Measurements from ENCODE around the gene SLC25A20. TPM values are rescaled to one million over a fixed set of nuclear protein-coding genes. Genes with fewer than 3 reads are reported as not detected.

Gene SLC25A20
- total RNA-seq, 1 donor from 2014 or later = 15.1 TPM

DNA sequence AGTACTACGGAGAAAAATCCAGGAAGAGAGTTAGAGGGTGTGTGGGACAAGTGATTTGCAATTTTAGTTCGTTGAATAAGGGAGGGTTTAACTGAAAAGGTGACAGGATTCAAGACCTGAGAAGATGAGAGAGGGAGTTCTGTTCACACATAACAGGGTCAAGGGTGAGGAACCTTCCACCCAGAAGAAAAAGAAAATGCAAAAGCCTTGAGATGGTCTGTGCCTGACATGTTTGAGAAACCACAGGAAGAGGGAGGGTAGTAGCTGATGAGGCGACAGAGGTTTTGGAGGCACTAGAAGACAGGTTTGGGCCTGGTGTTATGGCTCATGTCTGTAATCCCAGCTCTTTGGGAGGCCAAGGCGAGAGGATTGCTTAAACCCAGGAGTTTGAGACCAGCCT is 591 bp upstream of the SLC25A20 start:
- Histone ChIP-seq H3K36me3 (ENCODE audit: control insufficient read depth in 3 of 3, insufficient read depth in 3 of 3, low read length in 3 of 3) (no peaks in the 10 kb centered on the region), H3K9me3 (ENCODE audit: control insufficient read depth in 3 of 3, low read length in 3 of 3) (no peaks in the 10 kb centered on the region), H3K4me1 (ENCODE audit: control insufficient read depth in 3 of 3, insufficient read depth in 3 of 3, low read length in 3 of 3) (peaks cover 14 to 19% (median 16%) of the 10 kb centered on the region in 3 donors), H3K27me3 (ENCODE audit: control insufficient read depth in 3 of 3, insufficient read depth in 3 of 3, low read length in 3 of 3) (no peaks in the 10 kb centered on the region), H3K4me3 (ENCODE audit: low read length in 3 of 3) (peak overlapping the region; percentile 83 to 94 (median 92)), H3K9ac (ENCODE audit: low read depth in 1 of 3, low read length in 3 of 3) (no peak overlapping the region), H3K27ac (ENCODE audit: low read depth, low read length) (peak overlapping the region; percentile 69)

DNA sequence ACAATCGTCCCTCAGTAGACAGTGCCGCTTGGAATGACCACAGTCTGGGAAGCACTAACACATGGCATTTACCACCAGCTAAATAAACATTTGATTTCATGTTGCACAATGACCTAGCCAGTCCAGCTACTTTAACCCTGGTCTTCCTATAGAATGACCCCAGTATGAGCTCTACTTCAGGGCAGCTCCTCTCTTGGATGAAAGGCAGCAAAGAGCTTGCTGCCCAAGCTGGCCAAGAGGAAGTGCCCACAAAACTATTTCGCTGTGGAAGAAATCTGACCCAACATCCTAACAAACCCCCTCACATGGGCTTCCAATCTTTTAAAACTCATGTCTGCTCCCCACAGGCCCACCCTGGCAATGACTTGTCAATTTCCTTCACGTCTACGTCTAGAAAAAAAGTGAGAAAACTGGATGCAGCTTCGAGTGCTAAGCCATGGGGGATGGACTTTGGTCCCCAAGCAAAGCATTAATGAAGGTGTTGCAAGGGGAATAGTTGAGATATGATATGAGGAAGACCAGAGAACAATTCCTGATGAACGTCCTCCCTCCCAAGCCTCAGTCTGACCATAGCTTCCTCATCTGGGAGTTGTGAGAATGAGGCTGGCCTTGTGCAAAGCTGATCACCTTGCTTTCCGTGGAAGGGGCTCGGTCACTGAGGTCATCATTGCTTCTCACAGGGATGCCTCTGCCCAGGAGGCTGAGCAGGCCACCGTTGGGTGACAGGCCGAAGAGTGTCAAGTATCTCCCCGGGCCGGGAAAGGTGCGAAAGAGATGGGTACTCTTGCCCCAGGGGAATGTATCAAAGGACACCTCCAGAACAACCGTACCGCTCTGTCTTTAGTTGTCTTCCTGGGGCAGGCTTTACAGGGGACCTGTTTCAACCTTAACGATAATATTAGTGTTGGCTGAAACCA is 964 bp downstream of the SLC25A20 start:
- H3K9me3 ChIP-seq (ENCODE audit: control insufficient read depth in 3 of 3, low read length in 3 of 3) = no peaks in the 10 kb centered on the region
- H3K4me3 ChIP-seq (ENCODE audit: low read length in 3 of 3) = peak overlapping the region; percentile 83 to 94 (median 92)
- peaks cover 14 to 19% (median 16%) of the 10 kb centered on the region in 3 donors for H3K4me1 ChIP-seq (ENCODE audit: control insufficient read depth in 3 of 3, insufficient read depth in 3 of 3, low read length in 3 of 3)
- H3K36me3 ChIP-seq (ENCODE audit: control insufficient read depth in 3 of 3, insufficient read depth in 3 of 3, low read length in 3 of 3) = no peaks in the 10 kb centered on the region
- H3K27me3 ChIP-seq (ENCODE audit: control insufficient read depth in 3 of 3, insufficient read depth in 3 of 3, low read length in 3 of 3) = no peaks in the 10 kb centered on the region
- peak overlapping the region; percentile 85 to 87 (median 87) for H3K9ac ChIP-seq (ENCODE audit: low read depth in 1 of 3, low read length in 3 of 3)
- peak overlapping the region; percentile 69 for H3K27ac ChIP-seq (ENCODE audit: low read depth, low read length)

DNA sequence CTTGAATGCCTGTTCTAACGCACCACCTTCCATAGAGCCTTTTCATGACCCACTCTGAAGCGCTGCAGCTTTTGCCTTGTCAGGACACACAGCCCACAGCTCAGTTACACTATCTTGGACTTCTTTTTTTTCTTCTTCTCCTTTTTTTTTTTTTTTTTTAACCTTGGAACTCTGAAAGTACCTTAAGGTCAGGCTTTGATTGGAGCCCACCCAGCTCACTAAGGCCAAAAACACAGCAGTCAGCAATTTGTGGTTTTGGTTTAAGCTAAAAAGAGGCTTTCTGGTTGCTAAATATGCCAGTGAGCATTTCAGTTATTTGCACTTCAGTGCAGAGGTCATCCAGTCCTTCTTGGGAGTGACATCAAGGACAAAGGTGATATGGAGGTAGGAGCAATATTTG is 1.7 kb downstream of the SLC25A20 start:
- no peak overlapping the region for H3K4me3 ChIP-seq (ENCODE audit: low read length in 3 of 3)
- H3K9ac ChIP-seq (ENCODE audit: low read depth in 1 of 3, low read length in 3 of 3) = no peak overlapping the region
- no peak overlapping the region for H3K27ac ChIP-seq (ENCODE audit: low read depth, low read length)
- H3K27me3 ChIP-seq (ENCODE audit: control insufficient read depth in 3 of 3, insufficient read depth in 3 of 3, low read length in 3 of 3) = no peaks in the 10 kb centered on the region
- no peaks in the 10 kb centered on the region for H3K9me3 ChIP-seq (ENCODE audit: control insufficient read depth in 3 of 3, low read length in 3 of 3)
- peaks cover under 1 to 1% (median under 1%) of the 10 kb centered on the region in 3 donors for H3K36me3 ChIP-seq (ENCODE audit: control insufficient read depth in 3 of 3, insufficient read depth in 3 of 3, low read length in 3 of 3)
- H3K4me1 ChIP-seq (ENCODE audit: control insufficient read depth in 3 of 3, insufficient read depth in 3 of 3, low read length in 3 of 3) = peaks cover 14 to 19% (median 16%) of the 10 kb centered on the region in 3 donors

GRCh38 chr3:48894516-48894915 is 4.2 kb downstream of the SLC25A20 start:
- Histone ChIP-seq H3K4me1 (ENCODE audit: control insufficient read depth in 3 of 3, insufficient read depth in 3 of 3, low read length in 3 of 3) (peaks cover 14 to 19% (median 16%) of the 10 kb centered on the region in 3 donors), H3K36me3 (ENCODE audit: control insufficient read depth in 3 of 3, insufficient read depth in 3 of 3, low read length in 3 of 3) (peaks cover 8 to 11% (median 9%) of the 10 kb centered on the region in 3 donors), H3K4me3 (ENCODE audit: low read length in 3 of 3) (no peak overlapping the region), H3K27me3 (ENCODE audit: control insufficient read depth in 3 of 3, insufficient read depth in 3 of 3, low read length in 3 of 3) (no peaks in the 10 kb centered on the region), H3K9me3 (ENCODE audit: control insufficient read depth in 3 of 3, low read length in 3 of 3) (no peaks in the 10 kb centered on the region), H3K9ac (ENCODE audit: low read depth in 1 of 3, low read length in 3 of 3) (no peak overlapping the region), H3K27ac (ENCODE audit: low read depth, low read length) (no peak overlapping the region)

DNA sequence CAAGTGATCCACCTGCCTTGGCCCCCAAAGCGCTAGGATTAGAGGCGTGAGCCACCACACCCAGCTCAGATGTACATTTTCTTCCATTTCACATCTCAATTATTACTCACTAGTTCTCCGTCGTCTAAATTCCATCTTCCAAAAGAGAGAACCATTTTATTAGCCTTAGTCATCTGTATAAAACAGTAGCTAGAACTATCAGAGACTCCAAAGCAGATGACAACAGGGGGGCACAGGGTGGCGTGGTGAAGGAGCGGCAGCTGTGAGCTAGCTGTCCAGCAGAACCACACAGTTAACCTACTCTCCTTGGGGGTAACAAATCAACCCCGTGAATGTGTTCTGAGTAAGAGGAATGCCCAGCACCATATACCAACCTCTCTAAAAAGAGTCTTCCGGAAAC is 7.1 kb downstream of the SLC25A20 start:
- Histone ChIP-seq H3K9ac (ENCODE audit: low read depth in 1 of 3, low read length in 3 of 3) (no peak overlapping the region), H3K27me3 (ENCODE audit: control insufficient read depth in 3 of 3, insufficient read depth in 3 of 3, low read length in 3 of 3) (no peaks in the 10 kb centered on the region), H3K36me3 (ENCODE audit: control insufficient read depth in 3 of 3, insufficient read depth in 3 of 3, low read length in 3 of 3) (peaks cover 8 to 18% (median 14%) of the 10 kb centered on the region in 3 donors), H3K9me3 (ENCODE audit: control insufficient read depth in 3 of 3, low read length in 3 of 3) (no peaks in the 10 kb centered on the region), H3K4me3 (ENCODE audit: low read length in 3 of 3) (no peak overlapping the region), H3K27ac (ENCODE audit: low read depth, low read length) (no peak overlapping the region), H3K4me1 (ENCODE audit: control insufficient read depth in 3 of 3, insufficient read depth in 3 of 3, low read length in 3 of 3) (peaks cover 0 to under 1% (median 0%) of the 10 kb centered on the region in 3 donors)

GRCh38 chr3:48885753-48886152 is 12.9 kb downstream of the SLC25A20 start:
- peaks cover 5 to 15% (median 12%) of the 10 kb centered on the region in 3 donors for H3K4me1 ChIP-seq (ENCODE audit: control insufficient read depth in 3 of 3, insufficient read depth in 3 of 3, low read length in 3 of 3)
- no peak overlapping the region for H3K27ac ChIP-seq (ENCODE audit: low read depth, low read length)
- no peak overlapping the region for H3K9ac ChIP-seq (ENCODE audit: low read depth in 1 of 3, low read length in 3 of 3)
- no peaks in the 10 kb centered on the region for H3K9me3 ChIP-seq (ENCODE audit: control insufficient read depth in 3 of 3, low read length in 3 of 3)
- H3K36me3 ChIP-seq (ENCODE audit: control insufficient read depth in 3 of 3, insufficient read depth in 3 of 3, low read length in 3 of 3) = peaks cover 3 to 12% (median 7%) of the 10 kb centered on the region in 3 donors
- no peaks in the 10 kb centered on the region for H3K27me3 ChIP-seq (ENCODE audit: control insufficient read depth in 3 of 3, insufficient read depth in 3 of 3, low read length in 3 of 3)
- H3K4me3 ChIP-seq (ENCODE audit: low read length in 3 of 3) = no peak overlapping the region

DNA sequence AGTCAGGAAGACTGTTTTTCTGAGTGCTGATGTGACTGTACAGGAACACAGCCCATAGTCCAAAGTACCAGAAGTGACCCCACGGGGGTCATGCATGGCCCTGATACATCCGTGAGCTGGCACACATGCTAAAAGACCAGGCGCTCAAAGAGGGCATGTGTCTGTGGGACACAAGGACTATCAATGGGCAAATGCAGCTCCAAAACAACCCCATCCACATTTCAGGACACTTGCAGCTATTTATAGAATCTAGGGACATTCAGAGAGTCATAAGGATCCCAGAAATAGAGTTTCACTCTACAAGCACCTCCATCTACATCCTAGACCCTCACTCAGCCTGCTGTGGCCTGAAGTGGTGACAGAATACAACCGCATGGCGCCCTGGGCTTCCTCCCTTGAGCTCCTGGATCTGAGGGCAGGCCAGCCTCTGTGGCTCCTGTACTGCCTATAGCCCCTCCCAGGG is 17.0 kb downstream of the SLC25A20 start:
- H3K9me3 ChIP-seq (ENCODE audit: control insufficient read depth in 3 of 3, low read length in 3 of 3) = no peaks in the 10 kb centered on the region
- H3K4me1 ChIP-seq (ENCODE audit: control insufficient read depth in 3 of 3, insufficient read depth in 3 of 3, low read length in 3 of 3) = peaks cover 5 to 15% (median 12%) of the 10 kb centered on the region in 3 donors
- H3K4me3 ChIP-seq (ENCODE audit: low read length in 3 of 3) = no peak overlapping the region
- H3K36me3 ChIP-seq (ENCODE audit: control insufficient read depth in 3 of 3, insufficient read depth in 3 of 3, low read length in 3 of 3) = peaks cover 2 to 9% (median 9%) of the 10 kb centered on the region in 3 donors
- H3K9ac ChIP-seq (ENCODE audit: low read depth in 1 of 3, low read length in 3 of 3) = no peak overlapping the region
- H3K27me3 ChIP-seq (ENCODE audit: control insufficient read depth in 3 of 3, insufficient read depth in 3 of 3, low read length in 3 of 3) = no peaks in the 10 kb centered on the region
- no peak overlapping the region for H3K27ac ChIP-seq (ENCODE audit: low read depth, low read length)

- no peak overlapping the region for H3K27ac ChIP-seq (ENCODE audit: low read depth, low read length)
Measured at GRCh38 chr3:48881006-48881405, 17.7 kb downstream of the SLC25A20 start.

DNA sequence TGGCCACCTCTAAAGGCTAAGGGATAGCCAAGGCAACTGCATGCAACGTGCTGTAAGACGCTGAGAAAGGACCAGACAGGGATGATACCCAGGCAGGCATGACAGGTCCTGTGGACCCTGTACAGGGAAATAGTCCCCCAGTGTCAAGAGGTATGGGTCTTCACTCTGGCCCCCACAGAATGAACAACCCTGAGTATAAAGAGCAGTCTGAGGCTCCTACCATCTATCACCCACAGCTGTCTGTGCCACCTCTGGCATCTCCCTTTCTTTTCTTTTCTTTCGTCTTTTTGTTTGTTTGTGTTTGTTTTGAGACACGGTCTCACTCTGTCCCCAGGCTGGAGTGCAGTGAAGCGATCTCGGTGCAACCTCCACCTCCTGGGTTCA is 18.7 kb downstream of the SLC25A20 start:
- Histone ChIP-seq H3K27me3 (ENCODE audit: control insufficient read depth in 3 of 3, insufficient read depth in 3 of 3, low read length in 3 of 3) (no peaks in the 10 kb centered on the region), H3K36me3 (ENCODE audit: control insufficient read depth in 3 of 3, insufficient read depth in 3 of 3, low read length in 3 of 3) (peaks cover 0 to 9% (median 9%) of the 10 kb centered on the region in 3 donors), H3K27ac (ENCODE audit: low read depth, low read length) (no peak overlapping the region), H3K4me3 (ENCODE audit: low read length in 3 of 3) (no peak overlapping the region), H3K9me3 (ENCODE audit: control insufficient read depth in 3 of 3, low read length in 3 of 3) (no peaks in the 10 kb centered on the region), H3K9ac (ENCODE audit: low read depth in 1 of 3, low read length in 3 of 3) (no peak overlapping the region), H3K4me1 (ENCODE audit: control insufficient read depth in 3 of 3, insufficient read depth in 3 of 3, low read length in 3 of 3) (peaks cover 5 to 15% (median 12%) of the 10 kb centered on the region in 3 donors)

More at GRCh38 chr3:48881006-48881405, 17.7 kb downstream of the SLC25A20 start:
- Histone ChIP-seq H3K9ac (ENCODE audit: low read depth in 1 of 3, low read length in 3 of 3) (no peak overlapping the region), H3K9me3 (ENCODE audit: control insufficient read depth in 3 of 3, low read length in 3 of 3) (no peaks in the 10 kb centered on the region), H3K4me1 (ENCODE audit: control insufficient read depth in 3 of 3, insufficient read depth in 3 of 3, low read length in 3 of 3) (peaks cover 5 to 15% (median 12%) of the 10 kb centered on the region in 3 donors), H3K36me3 (ENCODE audit: control insufficient read depth in 3 of 3, insufficient read depth in 3 of 3, low read length in 3 of 3) (peaks cover 2 to 9% (median 9%) of the 10 kb centered on the region in 3 donors), H3K4me3 (ENCODE audit: low read length in 3 of 3) (no peak overlapping the region), H3K27me3 (ENCODE audit: control insufficient read depth in 3 of 3, insufficient read depth in 3 of 3, low read length in 3 of 3) (no peaks in the 10 kb centered on the region)
